K562 (cell line): ENCODE data around the gene LRIT3. TPM values are rescaled to one million over a fixed set of nuclear protein-coding genes. Genes with fewer than 3 reads are reported as not detected.

Experiments
- ATAC-seq: fragments of 200-7000 bp; cut with Tn5 transposase; 3 replicates; pipeline ENCODE4 v1.9.1; 2020; ENCODE audit warnings: moderate library complexity
- BruUV-seq: library from RNA; stranded (reverse); fragments of 400-500 nt; replicated peaks from 2 replicates; lab custom pipeline; 2021; lab: Mats Ljungman, UMichigan
- CTCF ChIA-PET: fragments of 300-600 bp; formaldehyde crosslinking; extraction: SDS; loops from one replicate; lab custom pipeline; 2021; ENCODE audit warnings: low intra/inter-chr PET ratio; lab: Yijun Ruan, JAX
- POLR2A ChIA-PET: fragments of 300-600, 350-650 bp; sonication (Branson Sonifier 250); formaldehyde crosslinking; extraction: SDS; loops from one replicate; lab custom pipeline; 2021; ENCODE audit warnings: antibody characterized with exemption, inconsistent platforms; lab: Yijun Ruan, JAX
- DNase-seq, 4 experiments: peaks; one replicate each; pipeline versions ENCODE4 v3.0.0 to v3.0.0-alpha.2; 2011 to 2018; ENCODE audit warnings: low spot score in 3 of 4, mixed read lengths in 3 of 4; ENCODE audit errors: extremely low read depth in 1 of 4
- FAIRE-seq: peaks from 2 replicates; lab custom pipeline; 2011; peaks lifted over from hg19 to GRCh38; lab: Jason Lieb, UNC
- H2AFZ ChIP-seq: 2 replicates; pipeline ENCODE4 v1.6.0; 2011; ENCODE audit warnings: low read depth, low read length, control low read depth, inconsistent platforms
- H3K27ac ChIP-seq: fragments of 200-600 bp; 3 replicates; pipeline ENCODE4 v1.8.0; 2011; ENCODE audit warnings: low read depth, mild to moderate bottlenecking, control low read depth, inconsistent platforms, low read length, moderate library complexity, mixed read lengths; ENCODE audit errors: extremely low read depth
- H3K27me3 ChIP-seq, 2 experiments: fragments of 300-600 bp in 1 of 2; 2 replicates in 1 of 2; 3 replicates in 1 of 2; pipeline versions ENCODE4 v1.6.0 to v1.8.0; 2011; ENCODE audit warnings: inconsistent platforms in 2 of 2, low read length in 2 of 2, mild to moderate bottlenecking in 1 of 2, mixed read lengths in 1 of 2, moderate library complexity in 1 of 2; ENCODE audit not compliant: control insufficient read depth in 2 of 2, insufficient read depth in 2 of 2
- H3K36me3 ChIP-seq: fragments of 300-600 bp; 3 replicates; pipeline ENCODE4 v1.8.0; 2011; ENCODE audit warnings: mild to moderate bottlenecking, low read length, inconsistent platforms; ENCODE audit not compliant: control insufficient read depth, insufficient read depth
- H3K4me1 ChIP-seq, 2 experiments: fragments of 200-600 bp in 1 of 2; replicated peaks in 1 of 2; 2 replicates in 1 of 2; 3 replicates in 1 of 2; pipeline versions ENCODE4 v1.5.1 to v1.8.0; 2011; ENCODE audit warnings: inconsistent platforms in 2 of 2, low read length in 2 of 2, mild to moderate bottlenecking in 1 of 2, mixed read lengths in 1 of 2, moderate library complexity in 1 of 2; ENCODE audit not compliant: control insufficient read depth in 2 of 2, insufficient read depth in 2 of 2
- H3K4me2 ChIP-seq: 2 replicates; pipeline ENCODE4 v1.6.1; 2011; ENCODE audit warnings: low read length, control low read depth, inconsistent platforms, mixed read lengths; ENCODE audit not compliant: insufficient read depth
- H3K4me3 ChIP-seq: fragments of 200-600 bp; sonication (generic), shearing (Covaris generic); 2 replicates; pipeline ENCODE4 v1.5.1; 2016; ENCODE audit warnings: control low read depth, inconsistent platforms
- H3K79me2 ChIP-seq: fragments of 200-600 bp; 3 replicates; pipeline ENCODE4 v1.8.0; 2011; ENCODE audit warnings: low read length, inconsistent platforms; ENCODE audit not compliant: control insufficient read depth, insufficient read depth
- H3K9ac ChIP-seq, 2 experiments: 2 replicates each; pipeline versions ENCODE4 v1.6.0 to v1.6.1; 2011; ENCODE audit warnings: low read depth in 2 of 2, low read length in 2 of 2, control low read depth in 1 of 2, inconsistent platforms in 1 of 2, mild to moderate bottlenecking in 1 of 2, mixed read lengths in 1 of 2; ENCODE audit not compliant: insufficient read depth in 1 of 2
- H3K9me1 ChIP-seq: one replicate; pipeline ENCODE4 v1.6.0; 2011; ENCODE audit warnings: inconsistent platforms, mild to moderate bottlenecking, low read length, moderate library complexity; ENCODE audit not compliant: control insufficient read depth, insufficient read depth
- H3K9me3 ChIP-seq: replicated peaks from 2 replicates; pipeline ENCODE4 v1.5.1; 2011; ENCODE audit warnings: low read depth, low read length, inconsistent platforms; ENCODE audit not compliant: control insufficient read depth, insufficient read depth
- H4K20me1 ChIP-seq: replicated peaks from 2 replicates; pipeline ENCODE4 v1.6.1; 2011; ENCODE audit warnings: low read length, inconsistent platforms, mixed read lengths; ENCODE audit not compliant: control insufficient read depth, insufficient read depth
- ATF7 ChIP-seq: fragments of 450-650 bp; IDR thresholded peaks from 2 replicates; pipeline ENCODE4 v1.7.1; 2014; ENCODE audit warnings: mild to moderate bottlenecking, moderate library complexity
- BDP1 ChIP-seq: IDR thresholded peaks from 3 replicates; pipeline ENCODE4 v1.6.1; 2011; ENCODE audit not compliant: insufficient read length, insufficient read depth
- CEBPB ChIP-seq: fragments of 450-650 bp; IDR thresholded peaks from 2 replicates; pipeline ENCODE4 v1.6.1; 2016; ENCODE audit warnings: missing genetic modification characterization, missing compliant biosample characterization
- ELK1 ChIP-seq: sonication (generic); formaldehyde crosslinking; IDR thresholded peaks from 2 replicates; pipeline ENCODE4 v1.8.1; 2022; ENCODE audit warnings: missing genetic modification reagents
- GABPA ChIP-seq: fragments of 200-800 bp; sonication (Bioruptor generic); conservative IDR thresholded peaks from 2 replicates; pipeline ENCODE4 v1.6.1; 2016; ENCODE audit warnings: low read depth, missing genetic modification characterization, missing compliant biosample characterization
- HIVEP1 ChIP-seq: fragments of 250-450 bp; sonication (Bioruptor Pico); IDR thresholded peaks from 2 replicates; pipeline ENCODE4 v1.4.0; 2020; ENCODE audit warnings: mild to moderate bottlenecking
- HNRNPK ChIP-seq: fragments of 200-400 bp; formaldehyde crosslinking; IDR thresholded peaks from one replicate; pipeline ENCODE4 v1.6.1; 2018; ENCODE audit warnings: mild to moderate bottlenecking, low read depth, low read length; ENCODE audit not compliant: poor library complexity, severe bottlenecking
- NFIX ChIP-seq: fragments of 250-450 bp; sonication (Bioruptor Pico); IDR thresholded peaks from 2 replicates; pipeline ENCODE4 v1.4.0; 2020; ENCODE audit warnings: low read depth, mild to moderate bottlenecking, moderate library complexity
- NKRF ChIP-seq: fragments of 450-650 bp; IDR thresholded peaks from 2 replicates; pipeline ENCODE4 v1.6.1; 2016; ENCODE audit warnings: borderline replicate concordance
- PCBP1 ChIP-seq: fragments of 200-400 bp; formaldehyde crosslinking; IDR thresholded peaks from 2 replicates; pipeline ENCODE4 v1.6.1; 2018; ENCODE audit warnings: mild to moderate bottlenecking, low read depth, low read length; ENCODE audit not compliant: poor library complexity, severe bottlenecking
- PCBP2 ChIP-seq: fragments of 200-400 bp; formaldehyde crosslinking; IDR thresholded peaks from 2 replicates; pipeline ENCODE4 v1.6.1; 2018; ENCODE audit warnings: low read length, low read depth, mild to moderate bottlenecking, moderate library complexity; ENCODE audit not compliant: poor library complexity, severe bottlenecking
- RB1 ChIP-seq: fragments of 450-650 bp; IDR thresholded peaks from 2 replicates; pipeline ENCODE4 v1.6.1; 2017; ENCODE audit warnings: low read depth, mild to moderate bottlenecking
- SIN3B ChIP-seq: fragments of 450-650 bp; IDR thresholded peaks from 2 replicates; pipeline ENCODE4 v1.6.1; 2017; ENCODE audit warnings: low read depth, mild to moderate bottlenecking, moderate library complexity
- TRIM25 ChIP-seq: fragments of 450-650 bp; IDR thresholded peaks from 2 replicates; pipeline ENCODE4 v1.7.0; 2016; ENCODE audit warnings: borderline replicate concordance
- XRCC3 ChIP-seq: fragments of 450-650 bp; IDR thresholded peaks from 2 replicates; pipeline ENCODE4 v1.6.1; 2017; ENCODE audit warnings: mild to moderate bottlenecking, moderate library complexity
- WGBS: fragments of 100-300 bp; shearing (Covaris generic); methylation state at CpG from one replicate; pipeline ENCODE4 v1.1.6; 2016; ENCODE audit warnings: low coverage, mixed read lengths; ENCODE audit not compliant: insufficient coverage; ENCODE audit errors: missing lambda C conversion rate; 5-methylcytosine and 5-hydroxymethylcytosine counted together
- in situ Hi-C: fragments of 300-500 bp; cut with MboI; formaldehyde crosslinking; loops from 4 replicates; pipeline ENCODE4 v1.15.0; 2018; ENCODE audit warnings: inconsistent platforms, mixed read lengths
- intact Hi-C: fragments of 100-400 bp; cut with micrococcal nuclease; formaldehyde crosslinking; loops from 2 replicates; pipeline ENCODE4 v1.14.2; 2022
- polyA plus RNA-seq, 8 experiments: library from polyadenylated mRNA; depleted of rRNA in 4 of 8; stranded (reverse) in 5 of 8; unstranded in 3 of 8; fragments of >200 nt; fragmentation: Nextera tagmentation in 2 of 8; fragmentation: Illumina TruSeq in 1 of 8; extraction: Ambion mirVana in 2 of 8; extraction: Trizol in 1 of 8; gene quantifications; 2 replicates each; pipeline versions ENCODE4 v1.2.1 to v1.2.3, GENCODE V29; 2011 to 2014; ENCODE audit warnings: inconsistent platforms in 1 of 8, missing spikeins in 1 of 8
- total RNA-seq, 7 experiments: library from RNA; depleted of rRNA in 6 of 7; stranded (reverse); fragments of >200 nt in 6 of 7; fragmentation: Illumina TruSeq in 2 of 7; extraction: Trizol in 2 of 7; gene quantifications; 2 replicates each; pipeline versions ENCODE4 v1.2.1 to v1.2.3, GENCODE V29; 2011 to 2021; ENCODE audit warnings: low replicate concordance in 1 of 7

LRIT3 gene
- total and polyA plus RNA-seq, 9 of the 15 experiments (the other 6 are each of a cell fraction or from before 2014, with no cell fraction given): 0.04 to 0.10 (median 0.04) TPM; not detected in 4

- ChIA-PET POLR2A (interaction anchor here (0.8 kb wide), 1 partner anchor 13 kb away, joined by 3 read pairs; no protein-coding TSS in a partner anchor), CTCF (no interaction called here)
- Histone ChIP-seq H3K27ac (no peak overlapping the region), H3K79me2 (no peaks in the 10 kb centered on the region), H3K4me1 (peaks cover 0 to 12% of the 10 kb centered on the region in 2 experiments; a peak in 2 of 5 replicates), H3K27me3 (peaks cover 0 to 19% of the 10 kb centered on the region in 2 experiments; a peak in 2 of 5 replicates), H2AFZ (no peak overlapping the region), H3K9me3 (no peaks in the 10 kb centered on the region), H3K9ac (no peak overlapping the region), H3K4me2 (no peak overlapping the region), H4K20me1 (no peaks in the 10 kb centered on the region), H3K4me3 (no peak overlapping the region), H3K9me1 (peaks cover 3% of the 10 kb centered on the region), H3K36me3 (no peaks in the 10 kb centered on the region)
- in situ Hi-C loops: no loop called here
- FAIRE-seq: no peak
- no peak for TF ChIP-seq XRCC3
- TF ChIP-seq PCBP2: peak; percentile 99
- TF ChIP-seq TRIM25: no peak
- TF ChIP-seq NFIX (CRISPR knock-in tag): no peak
- peak; percentile 92 for TF ChIP-seq PCBP1
- no peak for TF ChIP-seq GABPA (tag)
- TF ChIP-seq RB1: no peak
- TF ChIP-seq BDP1: no peak
- no peak for TF ChIP-seq SIN3B
- no peak for TF ChIP-seq ELK1 (CRISPR knock-in tag)
- peak; percentile 99 for TF ChIP-seq HNRNPK
- TF ChIP-seq CEBPB (tag): no peak
- TF ChIP-seq HIVEP1 (CRISPR knock-in tag): no peak
- TF ChIP-seq NKRF: no peak
- TF ChIP-seq ATF7: no peak
- intact Hi-C loops: no loop called here
- 41% methylated on average over 2 of the region's 2 CpGs for WGBS
- ATAC-seq: no peak
- DNase-seq: no peak
- no TSS peak for BruUV-seq
Observed at GRCh38 chr4:109876634-109877265, 28.8 kb downstream of the LRIT3 start.
